GM23338 (cell line): Measurements from ENCODE around the gene ART4. TPM values are rescaled to one million over a fixed set of nuclear protein-coding genes. Genes with fewer than 3 reads are reported as not detected.

ENCODE experiments used
- ATAC-seq: fragments of 200-7000 bp; cut with Tn5 transposase; 3 replicates; pipeline ENCODE4 v1.9.1; 2020
- DNase-seq: peaks from one replicate; pipeline ENCODE4 v3.0.0-alpha.2; 2015; ENCODE audit warnings: low spot score
- H2AFZ ChIP-seq: fragments of 200-600 bp; sonication (generic); 2 replicates; pipeline ENCODE4 v1.8.0; 2016; ENCODE audit warnings: antibody characterized with exemption, mild to moderate bottlenecking, moderate library complexity
- H3F3A ChIP-seq: fragments of 200-600 bp; sonication (generic); replicated peaks from 2 replicates; pipeline ENCODE4 v1.8.0; 2017; ENCODE audit warnings: antibody characterized with exemption, mixed run types, low read depth
- H3K27ac ChIP-seq: fragments of 200-600 bp; sonication (generic); 2 replicates; pipeline ENCODE4 v1.6.1; 2016; ENCODE audit warnings: low read depth
- H3K27me3 ChIP-seq: fragments of 200-600 bp; sonication (generic); 2 replicates; pipeline ENCODE4 v1.8.0; 2016; ENCODE audit warnings: mild to moderate bottlenecking, mixed run types, moderate library complexity; ENCODE audit not compliant: insufficient read depth
- H3K36me3 ChIP-seq: fragments of 200-600 bp; sonication (generic); 2 replicates; pipeline ENCODE4 v1.8.0; 2016; ENCODE audit warnings: mild to moderate bottlenecking; ENCODE audit not compliant: insufficient read depth
- H3K4me1 ChIP-seq: fragments of 200-600 bp; sonication (generic); 2 replicates; pipeline ENCODE4 v1.8.0; 2016; ENCODE audit warnings: mild to moderate bottlenecking, moderate library complexity; ENCODE audit not compliant: insufficient read depth
- H3K4me2 ChIP-seq: fragments of 200-600 bp; sonication (generic); 2 replicates; pipeline ENCODE4 v1.7.1; 2017; ENCODE audit warnings: mixed run types
- H3K4me3 ChIP-seq: fragments of 200-600 bp; sonication (generic); 2 replicates; pipeline ENCODE4 v1.6.1; 2016; ENCODE audit warnings: mixed run types
- H3K79me2 ChIP-seq: fragments of 200-600 bp; sonication (generic); replicated peaks from 2 replicates; pipeline ENCODE4 v1.8.0; 2017; ENCODE audit warnings: mild to moderate bottlenecking; ENCODE audit not compliant: insufficient read depth
- H3K9me2 ChIP-seq: fragments of 200-600 bp; sonication (generic); 2 replicates; pipeline ENCODE4 v1.8.0; 2017; ENCODE audit not compliant: insufficient read depth
- H4K20me1 ChIP-seq: fragments of 200-600 bp; sonication (generic); replicated peaks from 2 replicates; pipeline ENCODE4 v1.8.0; 2017; ENCODE audit warnings: mild to moderate bottlenecking; ENCODE audit not compliant: insufficient read depth
- H3K27ac Mint-ChIP-seq: 2 replicates; pipeline ENCODE4 v1.8.0; 2020; ENCODE audit warnings: inconsistent platforms, mild to moderate bottlenecking, moderate library complexity, mixed read lengths
- H3K27me3 Mint-ChIP-seq: 3 replicates; pipeline ENCODE4 v1.8.0; 2022; ENCODE audit warnings: low read depth, mild to moderate bottlenecking, moderate library complexity, mixed read lengths, inconsistent platforms; ENCODE audit not compliant: insufficient read depth, poor library complexity
- H3K36me3 Mint-ChIP-seq: 3 replicates; pipeline ENCODE4 v1.8.0; 2021; ENCODE audit warnings: low read depth, mild to moderate bottlenecking, inconsistent platforms, moderate library complexity, mixed read lengths
- H3K4me1 Mint-ChIP-seq: 3 replicates; pipeline ENCODE4 v1.8.0; 2020; ENCODE audit warnings: mild to moderate bottlenecking, inconsistent platforms, mixed read lengths
- H3K4me3 Mint-ChIP-seq: 3 replicates; pipeline ENCODE4 v1.8.0; 2021; ENCODE audit warnings: moderate library complexity, mild to moderate bottlenecking, inconsistent platforms, mixed read lengths
- H3K9me3 Mint-ChIP-seq: 3 replicates; pipeline ENCODE4 v1.8.0; 2020; ENCODE audit warnings: moderate library complexity, mild to moderate bottlenecking, inconsistent platforms, mixed read lengths
- CREB1 ChIP-seq: fragments of 250-450 bp; sonication (Bioruptor Pico); IDR thresholded peaks from 2 replicates; pipeline ENCODE4 v1.5.0; 2020; ENCODE audit warnings: low read depth, mild to moderate bottlenecking, moderate library complexity
- CTCF ChIP-seq, 2 experiments: fragments of 200-600 bp in 1 of 2; sonication (generic) in 1 of 2; conservative IDR thresholded peaks; 2 replicates each; pipeline versions ENCODE4 v1.5.1 to v1.6.1; 2016 to 2017; ENCODE audit warnings: antibody characterized with exemption in 2 of 2, low read depth in 2 of 2, mild to moderate bottlenecking in 2 of 2, moderate library complexity in 1 of 2
- ETS1 ChIP-seq: IDR thresholded peaks from 2 replicates; pipeline ENCODE4 v1.6.1; 2016; ENCODE audit warnings: antibody characterized with exemption
- EZH2phosphoT487 ChIP-seq: fragments of 200-600 bp; sonication (generic); IDR thresholded peaks from one replicate; pipeline ENCODE4 v1.8.1; 2018; ENCODE audit warnings: antibody characterized with exemption; ENCODE audit not compliant: unreplicated experiment
- NANOG ChIP-seq: IDR thresholded peaks from 2 replicates; pipeline ENCODE4 v1.6.1; 2016; ENCODE audit warnings: antibody characterized with exemption, borderline replicate concordance
- POLR2AphosphoS5 ChIP-seq: IDR thresholded peaks from 2 replicates; pipeline ENCODE4 v1.6.1; 2016; ENCODE audit warnings: antibody characterized with exemption, low read depth
- REST ChIP-seq: IDR thresholded peaks from one replicate; pipeline ENCODE4 v1.6.1; 2018; ENCODE audit warnings: antibody characterized with exemption; ENCODE audit not compliant: unreplicated experiment
- STAT1 ChIP-seq: IDR thresholded peaks from one replicate; pipeline ENCODE4 v1.6.1; 2016; ENCODE audit warnings: antibody characterized with exemption; ENCODE audit not compliant: unreplicated experiment
- ZNF114 ChIP-seq: fragments of 250-450 bp; sonication (Bioruptor Pico); IDR thresholded peaks from 2 replicates; pipeline ENCODE4 v1.5.0; 2020; ENCODE audit warnings: mild to moderate bottlenecking, moderate library complexity
- ZNF331 ChIP-seq: fragments of 250-450 bp; sonication (Bioruptor Pico); IDR thresholded peaks from 2 replicates; pipeline ENCODE4 v1.5.0; 2020; ENCODE audit warnings: low read depth, mild to moderate bottlenecking, moderate library complexity
- ZNF462 ChIP-seq: fragments of 250-450 bp; sonication (Bioruptor Pico); IDR thresholded peaks from 2 replicates; pipeline ENCODE4 v1.5.0; 2020; ENCODE audit warnings: mild to moderate bottlenecking, moderate library complexity
- polyA plus RNA-seq: library from polyadenylated mRNA; unstranded; fragments of >200 nt; fragmentation: Nextera tagmentation; extraction: Ambion mirVana; gene quantifications from 2 replicates; pipeline ENCODE4 v1.2.1, GENCODE V29; 2016
- total RNA-seq: library from RNA; depleted of rRNA; stranded (reverse); fragments of >200 nt; shearing (Covaris generic); gene quantifications from 2 replicates; pipeline ENCODE4 v1.2.3, GENCODE V29; 2014

Gene ART4
- total and polyA plus RNA-seq, 2 experiments from 2014 or later: 0.08 TPM; not detected in 1

GRCh38 chr12:14839262-14839661 lies 4.1 kb downstream of the ART4 start (continued):
- no peak for TF ChIP-seq ZNF462 (CRISPR knock-in tag)
- no peak for TF ChIP-seq ZNF331 (CRISPR knock-in tag)
- TF ChIP-seq CREB1 (CRISPR knock-in tag): no peak
- TF ChIP-seq ZNF114 (CRISPR knock-in tag): no peak

GRCh38 chr12:14836336-14837210 lies 6.8 kb downstream of the ART4 start:
- H3K4me1 ChIP-seq: no peaks in the 10 kb centered on the region
- H2AFZ ChIP-seq: no peak overlapping the region
- H3K4me3 Mint-ChIP-seq: no peak overlapping the region
- no peaks in the 10 kb centered on the region for H3K79me2 ChIP-seq
- no peaks in the 10 kb centered on the region for H3K27me3 Mint-ChIP-seq
- no peaks in the 10 kb centered on the region for H3K36me3 ChIP-seq
- ATAC-seq (no peak), DNase-seq (no peak)
- no peak overlapping the region for H3K27ac Mint-ChIP-seq
- H3K36me3 Mint-ChIP-seq: peaks cover 2% of the 10 kb centered on the region; the same call in 1 of the 3 replicates
- no peak overlapping the region for H3K4me2 ChIP-seq
- H4K20me1 ChIP-seq: no peaks in the 10 kb centered on the region
- H3K27me3 ChIP-seq: no peaks in the 10 kb centered on the region
- peaks cover 9% of the 10 kb centered on the region; the same call in 1 of the 3 replicates for H3K9me3 Mint-ChIP-seq
- peaks cover 3% of the 10 kb centered on the region; the same call in 1 of the 3 replicates for H3K4me1 Mint-ChIP-seq
- no peaks in the 10 kb centered on the region for H3K9me2 ChIP-seq
- H3F3A ChIP-seq: no peaks in the 10 kb centered on the region
- H3K4me3 ChIP-seq: no peak overlapping the region
- no peak overlapping the region for H3K27ac ChIP-seq
- TF ChIP-seq EZH2phosphoT487 (no peak), ETS1 (no peak), POLR2AphosphoS5 (no peak), CTCF (conservative IDR thresholded peaks at IDR 0.05; ENCODE audit: low read depth in 2 of 2) (no peak), REST (no peak), STAT1 (no peak), NANOG (no peak), ZNF331 (CRISPR knock-in tag) (no peak)
